Epithelial cell of proximal tubule (primary cell): Measurements from ENCODE around the gene FAM3A. TPM values are rescaled to one million over a fixed set of nuclear protein-coding genes. Genes with fewer than 3 reads are reported as not detected.

Experiments
- DNase-seq: peaks from one replicate; pipeline ENCODE4 v3.0.0-alpha.2; 2011; ENCODE audit warnings: low read depth
- H3K4me3 ChIP-seq: 2 replicates; pipeline ENCODE4 v1.5.1; 2011; ENCODE audit warnings: low read depth, mild to moderate bottlenecking, low read length
- total RNA-seq: library from RNA; depleted of rRNA; stranded (reverse); fragments of >200 nt; gene quantifications from 2 replicates; pipeline ENCODE4 v1.2.3, GENCODE V29; 2015
- TF ChIP-seq, protein P1 (sequence below): conservative IDR thresholded peaks from 2 replicates; pipeline ENCODE4 v1.5.1; 2012; ENCODE audit warnings: low read depth, mild to moderate bottlenecking, low read length

FAM3A gene
- total RNA-seq, 1 donor from 2014 or later = 24.8 TPM

DNA sequence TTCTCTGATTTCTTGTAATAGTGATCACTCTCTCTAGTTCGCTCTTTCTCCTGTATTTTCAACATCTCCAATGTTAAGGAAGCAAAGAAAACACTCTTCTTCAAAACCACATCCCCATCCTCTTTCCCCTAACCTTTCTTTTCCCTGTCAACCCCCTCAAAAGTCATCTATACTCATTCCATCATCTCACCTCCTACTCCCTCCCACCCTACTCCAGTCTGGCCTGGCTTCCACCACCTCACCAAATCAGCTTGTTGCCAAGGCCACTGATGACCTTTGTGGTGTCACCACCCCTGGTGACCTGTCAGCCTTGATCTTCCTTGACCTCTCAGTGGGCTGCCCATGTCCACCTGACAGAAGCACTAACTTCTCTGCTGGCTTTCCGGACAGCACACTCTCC, 2.3 kb downstream of the FAM3A start:
- TF ChIP-seq, protein P1, sequence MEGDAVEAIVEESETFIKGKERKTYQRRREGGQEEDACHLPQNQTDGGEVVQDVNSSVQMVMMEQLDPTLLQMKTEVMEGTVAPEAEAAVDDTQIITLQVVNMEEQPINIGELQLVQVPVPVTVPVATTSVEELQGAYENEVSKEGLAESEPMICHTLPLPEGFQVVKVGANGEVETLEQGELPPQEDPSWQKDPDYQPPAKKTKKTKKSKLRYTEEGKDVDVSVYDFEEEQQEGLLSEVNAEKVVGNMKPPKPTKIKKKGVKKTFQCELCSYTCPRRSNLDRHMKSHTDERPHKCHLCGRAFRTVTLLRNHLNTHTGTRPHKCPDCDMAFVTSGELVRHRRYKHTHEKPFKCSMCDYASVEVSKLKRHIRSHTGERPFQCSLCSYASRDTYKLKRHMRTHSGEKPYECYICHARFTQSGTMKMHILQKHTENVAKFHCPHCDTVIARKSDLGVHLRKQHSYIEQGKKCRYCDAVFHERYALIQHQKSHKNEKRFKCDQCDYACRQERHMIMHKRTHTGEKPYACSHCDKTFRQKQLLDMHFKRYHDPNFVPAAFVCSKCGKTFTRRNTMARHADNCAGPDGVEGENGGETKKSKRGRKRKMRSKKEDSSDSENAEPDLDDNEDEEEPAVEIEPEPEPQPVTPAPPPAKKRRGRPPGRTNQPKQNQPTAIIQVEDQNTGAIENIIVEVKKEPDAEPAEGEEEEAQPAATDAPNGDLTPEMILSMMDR = no peak
- H3K4me3 ChIP-seq = no peak overlapping the region
- DNase-seq = no peak

DNA sequence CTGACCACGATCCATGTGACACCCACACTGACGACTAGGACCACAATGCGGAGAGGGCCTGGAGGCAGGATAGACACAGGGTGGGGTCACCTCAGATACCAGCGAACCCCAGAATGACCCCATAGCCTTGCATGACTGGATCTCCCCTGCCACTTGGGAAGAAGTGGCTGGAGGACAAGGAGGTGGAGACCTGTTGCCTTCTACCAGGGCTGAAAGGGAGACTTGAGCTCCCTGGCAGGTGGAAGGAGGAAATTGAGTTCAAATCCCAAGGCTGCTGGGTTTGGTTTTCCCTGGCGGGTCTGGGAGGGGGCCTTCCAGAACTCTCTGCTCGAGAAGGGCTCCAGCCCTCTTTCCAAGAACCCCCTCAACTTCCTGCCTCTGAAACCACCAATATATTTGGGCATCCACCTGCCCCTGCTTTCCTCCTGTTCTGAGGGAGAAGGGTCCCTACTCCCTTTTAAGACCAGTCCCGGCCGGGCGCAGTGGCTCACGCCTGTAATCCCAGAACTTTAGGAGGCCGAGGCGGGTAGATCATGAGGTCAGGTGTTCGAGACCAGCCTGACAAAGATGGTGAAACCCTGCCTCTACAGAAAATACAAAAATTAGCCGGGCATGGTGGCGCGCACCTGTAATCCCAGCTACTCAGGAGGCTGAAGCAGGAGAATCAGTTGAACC, 3.0 kb downstream of the FAM3A start:
- TF ChIP-seq, protein P1 = no peak
- no peak overlapping the region for H3K4me3 ChIP-seq
- DNase-seq = no peak

DNA sequence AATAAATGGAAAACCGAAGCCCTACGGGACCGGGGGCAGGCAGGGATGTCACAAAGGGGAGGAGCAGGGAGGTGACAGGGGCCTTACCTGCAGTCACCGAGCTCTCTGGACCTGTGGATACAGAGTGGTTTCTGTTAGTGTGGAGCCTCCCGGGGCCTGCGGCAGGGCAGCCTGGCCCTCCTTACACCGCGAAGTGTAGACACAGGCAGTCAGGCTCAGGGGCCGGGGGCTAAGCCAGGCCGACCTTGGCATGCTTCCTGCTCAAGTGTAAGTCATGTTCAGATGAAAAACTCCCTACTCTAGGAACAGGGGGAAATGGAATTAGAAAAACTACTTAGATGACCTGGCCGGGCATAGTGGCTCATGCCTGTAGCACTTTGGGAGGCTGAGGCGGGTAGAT, 4.3 kb downstream of the FAM3A start:
- no peak for DNase-seq
- no peak overlapping the region for H3K4me3 ChIP-seq
- TF ChIP-seq, protein P1 = no peak

DNA sequence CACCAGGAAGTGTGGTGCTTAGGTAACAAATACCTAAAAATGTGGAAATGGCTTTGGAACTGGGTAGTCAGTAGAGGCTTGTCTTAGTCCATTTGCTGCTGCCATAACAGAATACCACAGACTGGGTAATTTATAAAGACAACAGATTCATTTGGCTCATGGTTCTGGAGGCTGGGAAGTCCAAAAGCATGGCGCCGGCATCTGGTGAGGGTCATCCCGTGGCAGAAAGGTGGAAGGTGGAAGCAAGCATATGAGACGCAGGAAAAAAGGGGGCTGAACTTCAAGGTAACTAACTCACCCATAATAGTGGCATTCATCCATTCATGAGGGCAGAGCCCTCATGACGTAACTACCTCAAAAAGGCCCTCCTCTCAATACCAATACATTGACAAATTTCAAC, 6.6 kb downstream of the FAM3A start:
- H3K4me3 ChIP-seq = no peak overlapping the region
- DNase-seq = no peak
- TF ChIP-seq, protein P1 = no peak

DNA sequence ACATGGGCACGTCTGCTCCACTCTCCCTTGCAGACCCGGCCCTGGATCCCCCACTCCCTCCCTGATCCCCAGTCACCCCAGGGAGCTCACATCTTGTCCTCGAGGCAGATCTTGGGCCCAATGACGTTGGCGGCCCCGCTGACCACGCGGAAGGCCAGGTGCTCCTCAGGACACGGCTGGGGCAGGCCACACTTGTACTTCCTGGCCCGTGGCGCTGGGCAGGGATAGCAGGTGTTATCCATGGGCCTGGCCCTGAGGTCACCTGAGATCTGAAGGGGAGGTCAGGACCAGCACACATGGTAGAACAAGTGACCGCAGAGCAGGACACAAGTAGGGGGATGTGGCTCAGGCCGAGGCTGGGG, 7.7 kb downstream of the FAM3A start:
- TF ChIP-seq, protein P1 = no peak
- DNase-seq = no peak
- H3K4me3 ChIP-seq = no peak overlapping the region

DNA sequence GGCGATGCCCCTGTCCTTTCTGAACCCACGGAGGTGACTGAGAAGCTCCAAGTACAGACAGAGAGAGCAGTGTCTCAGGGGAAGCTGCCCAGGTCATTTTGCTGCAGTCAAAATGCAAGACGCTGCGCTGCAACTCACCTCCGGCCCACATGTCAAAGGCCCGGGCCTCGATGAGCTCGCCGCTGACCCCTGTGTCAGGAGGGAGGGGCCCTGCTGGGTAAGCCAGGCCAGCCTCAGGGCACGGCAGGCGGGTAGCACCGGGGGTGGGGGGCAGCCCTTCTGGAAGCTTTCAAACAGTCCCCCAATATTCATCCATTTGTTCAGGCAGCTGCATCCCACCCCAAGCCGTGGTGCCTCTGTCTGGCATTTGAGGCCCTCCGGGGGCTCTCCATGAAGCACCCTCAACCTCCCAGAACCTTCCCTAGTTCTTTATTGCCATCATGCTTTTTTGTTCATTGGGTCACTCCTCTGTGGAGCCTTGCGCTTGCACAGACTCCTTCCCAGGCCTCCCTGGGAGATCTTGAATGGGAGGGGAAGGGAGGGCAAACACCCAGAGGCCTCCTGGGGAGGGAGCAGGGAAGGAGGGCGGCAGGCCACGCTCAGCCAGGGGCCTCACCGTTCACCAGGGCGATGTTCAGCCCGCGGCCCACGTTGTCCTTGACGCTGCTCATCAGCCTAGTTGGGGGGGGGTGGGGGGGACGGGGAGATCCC, 8.2 kb downstream of the FAM3A start:
- no peak overlapping the region for H3K4me3 ChIP-seq
- TF ChIP-seq, protein P1 = no peak
- DNase-seq = no peak
